22Rv1 (cell line): ENCODE data around the gene CORO1C.

Experiments
- H3K27ac ChIP-seq: fragments of 450-650 bp; 2 replicates; pipeline ENCODE4 v1.5.1; 2017
- ZFX ChIP-seq: fragments of 450-650 bp; IDR thresholded peaks from 2 replicates; pipeline ENCODE4 v1.6.1; 2017; ENCODE audit warnings: antibody characterized with exemption, borderline replicate concordance
- TF ChIP-seq, protein P1 (sequence below): fragments of 450-650 bp; IDR thresholded peaks from 2 replicates; pipeline ENCODE4 v1.5.1; 2017; ENCODE audit warnings: mild to moderate bottlenecking

The CORO1C gene

DNA sequence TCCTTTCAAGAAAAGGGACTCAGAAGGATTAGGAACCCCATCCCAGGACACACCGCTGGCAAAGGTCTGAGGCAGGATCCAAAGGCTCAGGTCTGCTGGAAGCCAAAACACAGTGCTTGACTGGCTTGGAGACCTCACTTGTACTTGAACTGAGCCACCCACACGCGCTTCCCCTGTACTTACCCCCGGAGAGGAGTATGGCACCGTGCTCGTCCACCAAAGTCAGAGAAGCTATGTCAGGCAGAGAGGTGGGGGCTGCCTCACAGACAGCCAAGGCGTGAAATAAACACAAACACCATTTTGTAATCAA, 86.6 kb downstream of the CORO1C start:
- no peak overlapping the region for H3K27ac ChIP-seq
- TF ChIP-seq, protein P1, sequence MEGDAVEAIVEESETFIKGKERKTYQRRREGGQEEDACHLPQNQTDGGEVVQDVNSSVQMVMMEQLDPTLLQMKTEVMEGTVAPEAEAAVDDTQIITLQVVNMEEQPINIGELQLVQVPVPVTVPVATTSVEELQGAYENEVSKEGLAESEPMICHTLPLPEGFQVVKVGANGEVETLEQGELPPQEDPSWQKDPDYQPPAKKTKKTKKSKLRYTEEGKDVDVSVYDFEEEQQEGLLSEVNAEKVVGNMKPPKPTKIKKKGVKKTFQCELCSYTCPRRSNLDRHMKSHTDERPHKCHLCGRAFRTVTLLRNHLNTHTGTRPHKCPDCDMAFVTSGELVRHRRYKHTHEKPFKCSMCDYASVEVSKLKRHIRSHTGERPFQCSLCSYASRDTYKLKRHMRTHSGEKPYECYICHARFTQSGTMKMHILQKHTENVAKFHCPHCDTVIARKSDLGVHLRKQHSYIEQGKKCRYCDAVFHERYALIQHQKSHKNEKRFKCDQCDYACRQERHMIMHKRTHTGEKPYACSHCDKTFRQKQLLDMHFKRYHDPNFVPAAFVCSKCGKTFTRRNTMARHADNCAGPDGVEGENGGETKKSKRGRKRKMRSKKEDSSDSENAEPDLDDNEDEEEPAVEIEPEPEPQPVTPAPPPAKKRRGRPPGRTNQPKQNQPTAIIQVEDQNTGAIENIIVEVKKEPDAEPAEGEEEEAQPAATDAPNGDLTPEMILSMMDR: no peak
- TF ChIP-seq ZFX: no peak

DNA sequence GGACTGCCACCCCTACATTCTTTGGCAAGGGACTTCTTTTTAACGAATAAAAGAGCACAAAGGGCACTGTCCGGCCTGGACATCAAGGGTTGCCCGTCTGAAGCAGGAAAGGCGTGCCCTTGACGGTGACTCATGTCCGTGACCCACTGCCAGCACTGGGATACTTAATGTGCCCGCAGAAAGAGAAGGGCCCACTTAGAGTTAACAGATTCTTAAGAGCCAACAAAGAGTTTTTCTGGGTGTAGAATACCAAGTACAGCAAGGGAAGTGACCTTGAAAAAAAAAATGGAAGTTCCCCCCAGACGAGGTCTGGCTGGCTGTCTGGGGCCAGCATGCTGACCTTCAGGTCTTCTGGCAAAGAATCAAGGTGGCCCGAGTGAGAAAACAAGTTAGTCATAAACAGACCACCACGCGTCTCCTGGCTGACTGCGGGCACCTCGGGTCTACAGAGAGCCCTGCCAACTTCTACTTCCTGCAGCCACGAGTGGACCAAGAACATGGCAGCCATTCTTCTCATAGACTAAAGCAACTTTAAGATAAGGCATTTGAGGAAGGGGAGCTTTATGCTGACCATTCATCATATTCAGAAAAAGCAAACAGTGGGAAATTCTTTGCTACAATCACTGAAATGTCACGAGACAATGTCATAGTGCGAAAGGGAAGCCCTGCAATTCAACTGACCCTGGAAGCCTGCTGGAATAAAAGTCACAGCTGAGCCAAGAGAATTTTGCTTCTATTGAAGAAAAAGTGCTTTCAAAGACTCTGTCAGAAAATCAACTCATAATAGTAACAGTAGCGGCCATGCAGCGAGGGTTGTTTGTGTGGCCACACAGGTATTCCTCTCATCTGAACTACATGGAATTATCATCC, 87.1 kb downstream of the CORO1C start:
- no peak for TF ChIP-seq ZFX
- TF ChIP-seq, protein P1: no peak
- no peak overlapping the region for H3K27ac ChIP-seq

DNA sequence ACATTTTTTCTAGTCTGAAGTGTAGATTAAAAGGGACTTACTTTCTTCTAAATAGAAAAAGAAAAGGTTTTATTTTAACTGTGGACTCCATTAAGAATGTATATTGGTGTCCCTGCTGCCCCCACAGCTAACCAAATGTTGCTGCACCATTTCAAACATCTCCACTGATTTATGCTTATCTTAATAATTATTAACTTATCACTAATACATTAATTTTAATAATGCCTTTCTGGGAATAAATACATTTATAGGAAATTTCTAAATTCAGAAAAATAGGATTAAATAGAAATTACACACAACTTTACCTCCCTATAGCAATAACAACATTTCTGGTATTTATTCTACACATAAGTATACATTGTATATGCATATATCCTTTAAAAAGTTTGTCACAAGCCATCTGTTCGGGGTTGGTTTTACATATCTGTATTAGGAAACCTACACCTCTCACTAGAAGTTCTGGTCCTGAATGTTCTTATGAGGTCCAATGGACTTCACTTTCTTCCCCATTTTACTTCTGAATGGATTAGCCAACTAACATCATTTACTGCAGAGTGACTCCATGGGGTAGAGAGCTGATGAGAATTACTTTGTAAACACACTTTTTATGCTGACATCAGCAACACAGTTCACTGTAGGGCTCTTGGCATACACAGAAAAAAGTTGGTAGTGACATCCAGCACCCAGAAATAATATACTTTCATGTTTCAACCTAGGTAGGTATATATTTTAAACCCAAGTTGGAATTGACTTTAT, 88.2 kb downstream of the CORO1C start:
- no peak overlapping the region for H3K27ac ChIP-seq
- no peak for TF ChIP-seq ZFX
- TF ChIP-seq, protein P1: no peak

DNA sequence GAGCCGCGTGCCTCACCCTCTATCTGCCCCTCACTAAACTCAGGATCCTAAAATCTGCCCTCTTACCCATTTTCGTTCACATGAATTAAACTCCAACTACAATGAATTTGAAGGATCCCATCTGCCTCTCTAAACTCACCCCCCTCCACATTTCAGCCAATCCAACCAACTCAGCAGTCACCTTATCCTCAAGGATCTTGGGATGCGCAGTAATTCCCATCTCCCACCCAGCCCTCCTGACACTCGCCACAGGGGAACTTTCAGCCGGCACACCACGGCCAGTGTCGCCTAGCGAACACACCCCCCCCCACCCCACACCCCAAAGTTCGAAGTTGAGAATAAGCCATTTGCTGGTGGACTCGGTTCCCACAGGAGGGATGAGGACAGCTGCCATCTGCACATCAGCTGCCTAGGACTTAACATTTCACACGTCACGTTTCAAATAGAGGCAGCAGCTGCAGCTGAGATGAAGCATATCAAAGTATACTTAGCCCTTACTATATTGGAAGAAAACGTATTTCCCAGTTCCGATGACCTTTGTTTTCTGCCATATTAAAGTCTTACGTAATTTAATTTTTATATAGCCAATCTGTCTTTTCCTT, 88.9 kb downstream of the CORO1C start:
- no peak for TF ChIP-seq ZFX
- TF ChIP-seq, protein P1: no peak
- no peak overlapping the region for H3K27ac ChIP-seq

DNA sequence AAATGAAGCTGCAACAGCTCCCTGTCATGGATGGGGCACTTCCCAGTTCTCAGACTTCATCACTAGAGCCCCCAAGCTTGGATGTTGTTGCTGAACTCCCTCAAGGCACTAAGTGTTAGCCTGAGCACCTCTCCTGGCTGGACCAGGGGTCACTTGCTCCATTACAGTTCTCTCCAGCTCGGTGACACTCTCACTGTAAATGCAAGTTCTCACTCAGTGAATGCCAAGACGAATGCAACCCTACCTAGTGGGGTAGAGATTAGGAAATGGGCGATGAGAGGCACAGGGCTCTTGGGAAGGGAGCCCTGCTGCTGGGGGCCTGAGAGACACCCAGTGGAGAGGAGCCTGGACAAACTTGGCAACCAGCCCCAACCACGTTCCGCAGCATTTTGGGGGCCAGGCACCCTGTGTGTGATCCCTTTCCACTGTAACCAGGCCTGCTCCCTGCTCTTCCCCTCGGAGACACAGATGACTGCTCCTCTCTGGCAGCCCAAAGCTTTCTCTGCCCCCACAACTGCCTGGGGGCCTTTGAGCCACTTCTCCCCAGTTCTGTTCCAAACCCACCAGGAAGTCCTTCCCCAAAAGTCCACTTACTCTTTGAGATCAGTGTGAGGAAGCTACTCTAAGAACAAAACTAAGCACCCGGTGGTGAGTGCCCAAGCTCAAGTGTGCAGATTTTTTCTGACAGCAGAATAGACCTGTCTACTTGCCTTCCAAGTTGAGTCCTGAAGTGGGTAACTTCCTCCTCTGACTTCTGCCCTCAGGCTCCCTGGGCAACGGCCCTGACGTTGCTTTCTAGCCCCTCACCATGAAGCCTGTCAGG, 89.7 kb downstream of the CORO1C start:
- TF ChIP-seq ZFX: no peak
- TF ChIP-seq, protein P1: no peak
- H3K27ac ChIP-seq: no peak overlapping the region

DNA sequence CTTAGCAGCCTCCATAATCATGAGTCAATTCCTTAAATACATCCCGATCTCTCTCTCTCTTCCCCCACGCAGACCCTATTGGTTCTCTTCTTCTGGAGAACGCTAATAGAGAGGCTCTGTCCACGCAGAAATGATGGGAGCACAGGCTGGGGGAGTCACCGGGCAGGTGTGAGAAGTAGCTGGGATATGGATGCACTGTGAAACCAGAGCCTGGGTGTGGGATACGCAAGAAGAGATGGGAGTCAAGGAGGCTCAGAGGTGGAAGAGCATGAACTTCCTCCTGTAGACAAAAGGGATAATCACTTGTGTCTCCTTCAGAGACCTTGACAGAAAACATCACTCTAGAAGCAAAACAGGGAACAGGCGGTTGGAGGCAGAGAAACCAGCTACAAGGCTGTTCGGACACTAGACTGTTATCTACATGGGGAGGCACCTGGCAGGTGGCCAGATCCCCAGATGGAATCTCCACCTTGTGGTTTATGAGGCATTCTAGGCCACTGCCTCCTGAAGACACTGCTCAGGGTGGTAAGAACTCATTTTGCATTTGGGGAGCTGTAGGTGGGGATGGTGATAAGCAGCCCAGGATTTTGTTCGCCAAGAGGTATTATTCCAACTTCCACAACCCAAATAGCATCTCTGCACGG, 90.4 kb downstream of the CORO1C start:
- no peak for TF ChIP-seq ZFX
- H3K27ac ChIP-seq: no peak overlapping the region
